Cardiac muscle cell (in vitro differentiated cells and primary cell): ENCODE data around the gene BMPR1A. TPM values are rescaled to one million over a fixed set of nuclear protein-coding genes. Genes with fewer than 3 reads are reported as not detected.

Source experiments
- DNase-seq, 2 donors: peaks; one replicate each; pipeline versions ENCODE4 v3.0.0 to v3.0.0-alpha.2; 2010 to 2017; ENCODE audit warnings: low read depth in 1 of 2, low spot score in 1 of 2
- H3K27ac ChIP-seq: fragments of 200-600 bp; sonication (generic); 2 replicates; pipeline ENCODE4 v1.5.1; 2016
- H3K27me3 ChIP-seq: fragments of 200-600 bp; sonication (generic); 2 replicates; pipeline ENCODE4 v1.6.0; 2016; ENCODE audit warnings: control low read depth
- H3K36me3 ChIP-seq: fragments of 200-600 bp; sonication (generic); 2 replicates; pipeline ENCODE4 v1.5.1; 2016; ENCODE audit warnings: control low read depth
- H3K4me1 ChIP-seq: fragments of 200-600 bp; sonication (generic); 2 replicates; pipeline ENCODE4 v1.8.1; 2017; ENCODE audit warnings: low read depth, mild to moderate bottlenecking, mixed run types
- H3K4me3 ChIP-seq: fragments of 200-600 bp; sonication (generic); 2 replicates; pipeline ENCODE4 v1.5.1; 2016; ENCODE audit warnings: mild to moderate bottlenecking
- H3K9me3 ChIP-seq: fragments of 200-600 bp; sonication (generic); 2 replicates; pipeline ENCODE4 v1.5.1; 2017; ENCODE audit warnings: low read depth, mild to moderate bottlenecking, control low read depth
- CTCF ChIP-seq: IDR thresholded peaks from 2 replicates; pipeline ENCODE4 v1.5.1; 2012; ENCODE audit warnings: low read depth, mild to moderate bottlenecking, low read length
- polyA plus RNA-seq: library from polyadenylated mRNA; unstranded; fragments of >200 nt; fragmentation: Nextera tagmentation; extraction: Ambion mirVana; gene quantifications from 2 replicates; pipeline ENCODE4 v1.2.1, GENCODE V29; 2016
- total RNA-seq: library from RNA; depleted of rRNA; stranded (reverse); fragments of >200 nt; gene quantifications from 2 replicates; pipeline ENCODE4 v1.2.3, GENCODE V29; 2016

BMPR1A gene
- total RNA-seq, result 37.0 and 39.4 TPM in 2 replicates
- 35.6 and 54.2 TPM in 2 replicates for polyA plus RNA-seq

GRCh38 chr10:86756511-86757112 lies at the start of gene BMPR1A:
BMPR1A (plus strand) TSS chr10:86756619; CDS start chr10:86876019, 119,400 bp downstream.
- H3K27ac ChIP-seq, result peak within 1 kb of the TSS; percentile 100
- H3K27me3 ChIP-seq, result no peaks in the 10 kb centered on the region
- DNase-seq, result peak; percentile 64 to 96
- H3K36me3 ChIP-seq, result no peaks in the 10 kb centered on the region
- no peaks in the 10 kb centered on the region for H3K9me3 ChIP-seq
- peak within 1 kb of the TSS; percentile 98 for H3K4me3 ChIP-seq
- no peak for TF ChIP-seq CTCF
- peaks cover 45% of the 10 kb centered on the region for H3K4me1 ChIP-seq

- Histone ChIP-seq H3K36me3 (peaks cover 63% of the 10 kb centered on the region), H3K27ac (peak overlapping the region; percentile 95), H3K4me3 (no peak overlapping the region), H3K9me3 (no peaks in the 10 kb centered on the region), H3K4me1 (peaks cover 6% of the 10 kb centered on the region), H3K27me3 (no peaks in the 10 kb centered on the region)
- no peak for DNase-seq
- no peak for TF ChIP-seq CTCF
Measured at GRCh38 chr10:86706977-86707376, 49.4 kb upstream of the BMPR1A start.

GRCh38 chr10:86707505-86707904 lies 48.9 kb upstream of the BMPR1A start:
- peaks cover 58% of the 10 kb centered on the region for H3K36me3 ChIP-seq
- TF ChIP-seq CTCF, result no peak
- no peak overlapping the region for H3K4me3 ChIP-seq
- no peaks in the 10 kb centered on the region for H3K27me3 ChIP-seq
- peaks cover 10% of the 10 kb centered on the region for H3K4me1 ChIP-seq
- peak overlapping the region; percentile 95 for H3K27ac ChIP-seq
- no peak for DNase-seq
- no peaks in the 10 kb centered on the region for H3K9me3 ChIP-seq

- Histone ChIP-seq H3K4me1 (peaks cover 10% of the 10 kb centered on the region), H3K9me3 (no peaks in the 10 kb centered on the region), H3K27ac (peak overlapping the region; percentile 95), H3K36me3 (peaks cover 51% of the 10 kb centered on the region), H3K4me3 (no peak overlapping the region), H3K27me3 (no peaks in the 10 kb centered on the region)
- no peak for DNase-seq
- TF ChIP-seq CTCF, result no peak
Measured at GRCh38 chr10:86708068-86708782, 48.2 kb upstream of the BMPR1A start.

- no peak for DNase-seq
- peak overlapping the region; percentile 95 for H3K27ac ChIP-seq
- H3K4me1 ChIP-seq, result peaks cover 10% of the 10 kb centered on the region
- H3K27me3 ChIP-seq, result no peaks in the 10 kb centered on the region
- TF ChIP-seq CTCF, result no peak
- no peaks in the 10 kb centered on the region for H3K9me3 ChIP-seq
- no peak overlapping the region for H3K4me3 ChIP-seq
- H3K36me3 ChIP-seq, result peaks cover 45% of the 10 kb centered on the region
Measured at GRCh38 chr10:86708783-86709380, 47.5 kb upstream of the BMPR1A start.
